Measurements from ENCODE around the gene CYS1.
"Not testable (repeated sequence)": the region's sequence is repeated elsewhere in the genome, so short reads cannot be mapped to it uniquely, and the experiment has no call there.

The CYS1 gene

DNA sequence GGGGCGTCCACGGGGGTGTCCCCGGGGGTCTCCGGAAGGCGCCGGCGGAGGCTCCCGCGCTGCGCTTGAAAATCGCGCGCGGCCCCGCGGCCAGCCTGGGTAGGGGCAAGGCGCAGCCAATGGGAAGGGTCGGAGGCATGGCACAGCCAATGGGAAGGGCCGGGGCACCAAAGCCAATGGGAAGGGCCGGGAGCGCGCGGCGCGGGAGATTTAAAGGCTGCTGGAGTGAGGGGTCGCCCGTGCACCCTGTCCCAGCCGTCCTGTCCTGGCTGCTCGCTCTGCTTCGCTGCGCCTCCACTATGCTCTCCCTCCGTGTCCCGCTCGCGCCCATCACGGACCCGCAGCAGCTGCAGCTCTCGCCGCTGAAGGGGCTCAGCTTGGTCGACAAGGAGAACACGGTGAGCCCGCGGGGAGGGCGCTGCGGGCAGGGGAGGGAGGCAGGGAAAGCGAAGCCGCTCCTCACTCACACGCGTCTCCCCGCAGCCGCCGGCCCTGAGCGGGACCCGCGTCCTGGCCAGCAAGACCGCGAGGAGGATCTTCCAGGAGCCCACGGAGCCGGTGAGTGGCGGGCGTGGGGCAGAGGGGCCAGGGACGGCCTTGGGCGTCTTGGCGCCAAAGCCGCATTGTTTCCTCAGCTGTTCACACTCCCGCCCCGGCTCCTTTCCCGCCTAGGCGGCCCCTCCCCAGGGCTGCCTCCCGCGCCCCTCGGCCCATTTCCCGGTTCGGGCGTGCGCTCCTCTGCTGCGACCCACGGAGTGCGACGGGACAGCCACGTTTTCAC, 42.5 kb upstream of the CYS1 start, which contains the start of gene RRM2:
TSS of gene RRM2 (plus strand) at position 240 of the 781 bp plus-strand sequence. CDS start at position 300, 60 bp downstream.
- H3K36me3 ChIP-seq (ENCODE audit: insufficient read depth, insufficient read length, low read length): peaks cover 47% of the 10 kb centered on the region
- H3K27me3 ChIP-seq (ENCODE audit: insufficient read depth, insufficient read length): no peaks in the 10 kb centered on the region
- H3K9ac ChIP-seq (ENCODE audit: insufficient read length, low read depth): peak within 1 kb of the TSS; percentile 98
- H3K4me3 ChIP-seq (ENCODE audit: insufficient read length, low read depth): peak within 1 kb of the TSS; percentile 96
- H3K9me3 ChIP-seq (ENCODE audit: insufficient read depth, low read length): no peaks in the 10 kb centered on the region
- TF ChIP-seq ZNF274 (IDR thresholded peaks at IDR 0.05; ENCODE audit: low read depth, low read length) (no peak), YY1 (IDR thresholded peaks at IDR 0.05; ENCODE audit: insufficient read depth, insufficient read length) (no peak), SUZ12 (IDR thresholded peaks at IDR 0.05; ENCODE audit: extremely low read depth, insufficient read depth, insufficient read length) (no peak)
- DNase-seq (ENCODE audit: low read depth, low spot score): peak; percentile 95
- no peaks in the 10 kb centered on the region for H3K4me1 ChIP-seq (ENCODE audit: insufficient read depth, insufficient read length)

DNA sequence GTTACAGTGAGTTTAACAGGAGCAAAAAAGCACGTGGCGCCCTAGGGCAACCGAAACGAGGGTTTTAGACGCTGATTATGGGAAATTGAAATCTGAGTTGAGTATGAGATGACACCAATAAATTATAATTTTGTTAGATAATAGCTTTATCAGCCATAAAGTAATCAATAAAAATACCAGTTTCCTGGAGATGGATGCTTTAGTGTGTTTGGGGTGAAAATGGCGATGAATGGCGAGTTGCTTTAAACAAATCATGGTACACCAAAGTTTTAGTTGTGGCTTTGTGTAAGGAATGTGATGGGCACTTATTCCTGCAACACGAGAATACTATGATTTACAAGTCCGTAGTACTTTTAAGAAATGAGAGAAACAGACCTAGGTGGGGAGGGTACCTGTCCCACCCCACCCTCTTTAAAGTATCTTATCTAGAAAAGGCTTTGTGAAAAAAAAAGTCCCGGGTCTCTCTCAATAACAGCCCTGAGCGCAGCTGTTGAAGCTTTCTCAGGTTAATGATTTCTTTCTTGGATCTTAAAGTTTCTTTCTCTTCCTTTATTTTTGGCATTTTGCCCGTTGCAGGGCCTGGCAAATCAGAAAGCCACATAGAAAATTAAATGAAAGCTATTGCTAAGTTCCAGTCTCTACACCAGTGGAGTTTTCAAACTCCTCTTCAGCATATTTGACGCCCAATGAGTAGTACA, 40.8 kb upstream of the CYS1 start:
- peak overlapping the region; percentile 70 for H3K4me3 ChIP-seq (ENCODE audit: insufficient read length, low read depth)
- H3K9ac ChIP-seq (ENCODE audit: insufficient read length, low read depth): peak overlapping the region; percentile 86
- no peaks in the 10 kb centered on the region for H3K27me3 ChIP-seq (ENCODE audit: insufficient read depth, insufficient read length)
- no peaks in the 10 kb centered on the region for H3K4me1 ChIP-seq (ENCODE audit: insufficient read depth, insufficient read length)
- no peak for DNase-seq (ENCODE audit: low read depth, low spot score)
- H3K9me3 ChIP-seq (ENCODE audit: insufficient read depth, low read length): no peaks in the 10 kb centered on the region
- H3K36me3 ChIP-seq (ENCODE audit: insufficient read depth, insufficient read length, low read length): peaks cover 31% of the 10 kb centered on the region
- TF ChIP-seq ZNF274 (IDR thresholded peaks at IDR 0.05; ENCODE audit: low read depth, low read length) (no peak), YY1 (IDR thresholded peaks at IDR 0.05; ENCODE audit: insufficient read depth, insufficient read length) (no peak)

DNA sequence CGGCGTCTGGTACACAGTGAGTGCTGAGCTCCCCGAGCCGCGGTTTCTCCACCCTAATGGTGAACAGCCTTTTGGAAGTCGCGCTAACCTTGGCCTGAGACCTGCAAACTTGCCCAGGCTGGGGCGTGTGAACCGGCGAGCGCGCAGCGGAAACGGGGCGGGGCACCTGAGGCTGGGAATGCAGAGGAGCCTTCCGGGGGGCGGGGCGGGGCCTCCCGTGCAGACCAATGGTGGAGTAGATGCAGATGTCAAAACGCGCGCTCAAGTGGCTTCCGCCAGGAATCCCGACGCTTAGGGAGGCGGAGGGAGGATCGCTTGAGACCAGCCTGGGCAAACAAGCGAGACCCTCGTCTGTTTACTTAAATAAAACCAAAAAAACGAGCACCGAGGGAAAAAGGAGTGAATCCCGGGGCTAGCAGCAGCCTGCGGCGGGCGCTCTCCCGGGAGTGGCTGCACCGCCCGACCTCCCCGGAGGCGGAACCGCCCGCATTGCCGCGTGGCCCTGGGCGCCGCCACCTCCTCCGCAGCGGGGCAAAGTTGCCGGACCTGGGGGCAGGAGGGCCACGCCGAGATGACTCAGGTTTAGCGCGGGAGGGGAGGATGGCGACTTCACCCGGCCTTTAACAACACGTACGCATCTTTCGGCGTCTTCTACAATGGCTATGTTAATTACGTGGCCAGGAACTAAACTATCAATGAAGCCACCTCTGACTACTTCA, 40.1 kb upstream of the CYS1 start:
- peak overlapping the region; percentile 70 for H3K4me3 ChIP-seq (ENCODE audit: insufficient read length, low read depth)
- DNase-seq (ENCODE audit: low read depth, low spot score): peak; percentile 98
- H3K4me1 ChIP-seq (ENCODE audit: insufficient read depth, insufficient read length): no peaks in the 10 kb centered on the region
- peak overlapping the region; percentile 86 for H3K9ac ChIP-seq (ENCODE audit: insufficient read length, low read depth)
- no peak for TF ChIP-seq YY1 (IDR thresholded peaks at IDR 0.05; ENCODE audit: insufficient read depth, insufficient read length)
- no peak for TF ChIP-seq ZNF274 (IDR thresholded peaks at IDR 0.05; ENCODE audit: low read depth, low read length)
- TF ChIP-seq SUZ12 (IDR thresholded peaks at IDR 0.05; ENCODE audit: extremely low read depth, insufficient read depth, insufficient read length): no peak
- no peaks in the 10 kb centered on the region for H3K27me3 ChIP-seq (ENCODE audit: insufficient read depth, insufficient read length)
- peaks cover 24% of the 10 kb centered on the region for H3K36me3 ChIP-seq (ENCODE audit: insufficient read depth, insufficient read length, low read length)
- no peaks in the 10 kb centered on the region for H3K9me3 ChIP-seq (ENCODE audit: insufficient read depth, low read length)

DNA sequence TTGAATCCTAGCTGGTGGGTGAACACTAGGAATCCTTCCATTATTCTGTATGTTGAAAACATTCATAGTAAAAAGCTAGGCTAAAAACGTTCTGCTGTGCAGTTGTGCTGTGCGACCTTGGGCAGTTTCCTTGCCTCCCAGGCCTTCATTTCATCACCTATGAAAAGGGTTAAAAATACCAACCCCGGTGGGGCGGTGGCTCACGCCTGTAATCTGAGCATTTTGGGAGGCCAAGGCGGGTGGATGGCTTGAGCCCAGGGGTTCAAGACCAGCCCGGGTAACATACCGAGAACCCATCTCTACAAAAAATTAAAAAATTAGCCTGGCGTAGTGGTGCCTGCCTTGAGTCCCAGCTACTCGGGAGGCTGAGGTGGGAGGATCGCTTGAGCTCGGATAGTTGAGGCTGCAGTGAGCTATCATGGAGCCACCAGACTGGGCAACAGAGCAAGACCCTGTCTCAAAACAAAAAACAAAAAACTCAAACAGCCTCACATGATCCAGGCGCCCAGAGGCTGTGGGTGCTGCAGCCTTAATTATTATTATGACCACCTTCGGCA, 39.5 kb upstream of the CYS1 start:
- peaks cover 17% of the 10 kb centered on the region for H3K36me3 ChIP-seq (ENCODE audit: insufficient read depth, insufficient read length, low read length)
- no peaks in the 10 kb centered on the region for H3K4me1 ChIP-seq (ENCODE audit: insufficient read depth, insufficient read length)
- no peak for DNase-seq (ENCODE audit: low read depth, low spot score)
- peak overlapping the region; percentile 50 for H3K9ac ChIP-seq (ENCODE audit: insufficient read length, low read depth)
- no peaks in the 10 kb centered on the region for H3K9me3 ChIP-seq (ENCODE audit: insufficient read depth, low read length)
- H3K4me3 ChIP-seq (ENCODE audit: insufficient read length, low read depth): peak overlapping the region; percentile 28
- no peaks in the 10 kb centered on the region for H3K27me3 ChIP-seq (ENCODE audit: insufficient read depth, insufficient read length)
- TF ChIP-seq YY1 (IDR thresholded peaks at IDR 0.05; ENCODE audit: insufficient read depth, insufficient read length) (no peak), ZNF274 (IDR thresholded peaks at IDR 0.05; ENCODE audit: low read depth, low read length) (no peak), SUZ12 (IDR thresholded peaks at IDR 0.05; ENCODE audit: extremely low read depth, insufficient read depth, insufficient read length) (no peak)

DNA sequence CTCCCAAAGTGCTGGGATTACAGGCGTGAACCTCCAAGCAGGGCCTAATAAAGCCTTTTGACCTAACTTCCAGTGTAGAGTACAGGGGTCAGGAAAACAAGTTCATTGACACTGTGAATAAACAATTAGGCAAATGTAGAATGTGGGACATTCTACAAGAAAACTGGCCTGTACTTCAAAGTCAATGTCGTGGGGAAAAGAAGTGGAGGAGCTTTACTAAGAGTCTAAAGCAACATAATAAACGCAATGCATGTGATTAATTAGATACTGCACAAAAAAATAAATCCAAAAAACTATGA, 38.8 kb upstream of the CYS1 start:
- DNase-seq (ENCODE audit: low read depth, low spot score): no peak
- no peaks in the 10 kb centered on the region for H3K27me3 ChIP-seq (ENCODE audit: insufficient read depth, insufficient read length)
- no peaks in the 10 kb centered on the region for H3K4me1 ChIP-seq (ENCODE audit: insufficient read depth, insufficient read length)
- TF ChIP-seq SUZ12 (IDR thresholded peaks at IDR 0.05; ENCODE audit: extremely low read depth, insufficient read depth, insufficient read length): no peak
- no peak for TF ChIP-seq ZNF274 (IDR thresholded peaks at IDR 0.05; ENCODE audit: low read depth, low read length)
- no peak for TF ChIP-seq YY1 (IDR thresholded peaks at IDR 0.05; ENCODE audit: insufficient read depth, insufficient read length)
- H3K4me3 ChIP-seq (ENCODE audit: insufficient read length, low read depth): no peak overlapping the region
- no peak overlapping the region for H3K9ac ChIP-seq (ENCODE audit: insufficient read length, low read depth)
- H3K36me3 ChIP-seq (ENCODE audit: insufficient read depth, insufficient read length, low read length): peaks cover 12% of the 10 kb centered on the region
- no peaks in the 10 kb centered on the region for H3K9me3 ChIP-seq (ENCODE audit: insufficient read depth, low read length)

DNA sequence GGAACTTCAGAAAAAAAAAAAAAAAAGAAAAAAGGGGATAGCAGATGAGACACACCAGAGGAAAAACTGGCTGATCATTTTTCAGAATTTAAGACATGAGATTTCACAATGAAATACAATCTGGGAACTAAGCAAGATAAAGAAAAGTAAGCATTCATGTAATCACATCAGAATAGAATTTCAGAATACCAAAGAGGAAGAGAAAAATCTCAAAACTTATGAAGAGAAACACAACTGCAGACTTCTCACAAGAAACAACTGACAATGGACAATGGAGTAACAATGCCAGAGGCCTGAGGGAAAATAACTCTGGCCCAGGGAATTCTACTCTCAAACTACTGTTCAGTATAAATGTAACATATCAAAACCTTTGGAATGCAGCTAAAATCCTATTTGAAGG, 29.1 kb upstream of the CYS1 start:
- Histone ChIP-seq H3K36me3 (ENCODE audit: insufficient read depth, insufficient read length, low read length) (no peaks in the 10 kb centered on the region), H3K4me1 (ENCODE audit: insufficient read depth, insufficient read length) (no peaks in the 10 kb centered on the region), H3K4me3 (ENCODE audit: insufficient read length, low read depth) (no peak overlapping the region), H3K9me3 (ENCODE audit: insufficient read depth, low read length) (peaks cover 15% of the 10 kb centered on the region; the same call in 1 of the 2 replicates), H3K27me3 (ENCODE audit: insufficient read depth, insufficient read length) (no peaks in the 10 kb centered on the region), H3K9ac (ENCODE audit: insufficient read length, low read depth) (no peak overlapping the region)
- TF ChIP-seq SUZ12 (IDR thresholded peaks at IDR 0.05; ENCODE audit: extremely low read depth, insufficient read depth, insufficient read length) (no peak), YY1 (IDR thresholded peaks at IDR 0.05; ENCODE audit: insufficient read depth, insufficient read length) (no peak), ZNF274 (IDR thresholded peaks at IDR 0.05; ENCODE audit: low read depth, low read length) (no peak)
- DNase-seq (ENCODE audit: low read depth, low spot score): no peak

DNA sequence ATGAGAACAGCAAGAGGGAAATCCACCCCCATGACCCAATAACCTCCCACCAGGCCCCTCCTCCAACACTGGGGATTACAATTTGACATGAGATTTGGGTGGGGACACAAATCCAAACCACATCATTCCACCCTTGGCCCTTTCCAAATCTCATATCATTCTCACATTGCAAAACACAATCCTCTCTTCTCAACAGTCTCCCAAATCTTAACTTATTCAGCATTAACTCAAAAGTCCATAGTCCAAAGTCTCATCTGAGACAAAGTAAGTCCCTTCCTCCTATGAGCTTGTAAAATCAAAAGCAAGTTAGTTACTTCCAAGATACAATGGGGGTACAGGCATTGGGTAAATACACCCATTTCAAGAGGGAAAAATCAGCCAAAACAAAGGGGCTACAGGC, 24.7 kb upstream of the CYS1 start:
- not testable (repeated sequence) for DNase-seq (ENCODE audit: low read depth, low spot score); H3K36me3 ChIP-seq (ENCODE audit: insufficient read depth, insufficient read length, low read length)
- peaks cover 15% of the 10 kb centered on the region; the same call in 1 of the 2 replicates for H3K9me3 ChIP-seq (ENCODE audit: insufficient read depth, low read length)

More for the DNA sequence above, 24.7 kb upstream of the CYS1 start:
- not testable (repeated sequence) for H3K4me3 ChIP-seq (ENCODE audit: insufficient read length, low read depth); H3K4me1 ChIP-seq (ENCODE audit: insufficient read depth, insufficient read length); H3K27me3 ChIP-seq (ENCODE audit: insufficient read depth, insufficient read length); H3K9ac ChIP-seq (ENCODE audit: insufficient read length, low read depth)

Data from NT2/D1 (cell line).